ENCODE results near the gene OSMR. TPM values are rescaled to one million over a fixed set of nuclear protein-coding genes. Genes with fewer than 3 reads are reported as not detected.

OSMR gene
- total and polyA plus RNA-seq, 2 of the 13 experiments (the other 11 are each of a cell fraction or from before 2014, with no cell fraction given): 21.3 to 86.5 TPM

DNA sequence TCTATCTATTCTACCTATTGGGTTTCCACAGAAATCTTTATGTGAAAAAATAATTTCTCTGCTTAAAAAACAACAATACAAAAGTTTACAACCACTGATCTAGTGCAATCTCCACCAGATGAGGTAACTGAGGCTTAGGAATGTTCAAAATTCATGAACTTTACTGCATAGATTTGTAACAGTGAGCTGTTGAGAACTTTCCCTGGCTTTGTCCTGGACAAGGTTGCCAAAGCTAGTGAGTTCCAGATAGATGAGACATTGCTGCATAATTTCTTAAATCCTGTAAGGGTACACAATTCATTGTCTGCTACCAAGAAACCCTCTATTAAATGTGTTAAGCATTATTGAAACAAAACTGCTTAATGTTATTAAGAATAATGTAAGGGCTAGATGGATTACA lies 102.7 kb downstream of the OSMR start:
- CTCF ChIA-PET (ENCODE audit: low intra/inter-chr PET ratio, low total read pairs): no interaction called here
- FAIRE-seq (no peak), DNase-seq (ENCODE audit: low spot score) (no peak), ATAC-seq (no peak)
- no TSS peak for BruUV-seq (replicated peaks)
- Histone ChIP-seq H3K79me2 (ENCODE audit: insufficient read depth, low read length) (no peaks in the 10 kb centered on the region), H3K36me3 (replicated peaks in 1 of 2; ENCODE audit: control insufficient read depth in 1 of 2, insufficient read depth in 2 of 2, low read length in 2 of 2) (peaks cover 4 to 55% of the 10 kb centered on the region in 2 experiments; a peak in 4 of 5 replicates), H4K20me1 (ENCODE audit: insufficient read depth, low read length) (no peaks in the 10 kb centered on the region), H3K9me3 (ENCODE audit: low read length) (no peaks in the 10 kb centered on the region), H3K4me2 (ENCODE audit: low read depth, low read length) (no peak overlapping the region), H3K27me3 (ENCODE audit: control insufficient read depth in 1 of 2, insufficient read depth in 2 of 2, low read length in 2 of 2) (no peaks in the 10 kb centered on the region), H3K9ac (ENCODE audit: insufficient read depth, low read depth, low read length) (no peak overlapping the region), H3K4me1 (ENCODE audit: insufficient read depth, low read length) (no peaks in the 10 kb centered on the region), H3K4me3 (replicated peaks in 1 of 3; ENCODE audit: insufficient read depth in 1 of 3, low read depth in 2 of 3, low read length in 3 of 3) (no peak overlapping the region), H3K27ac (ENCODE audit: extremely low read length, insufficient read depth, low read length) (no peak overlapping the region), H2AFZ (ENCODE audit: low read length) (no peak overlapping the region)
- POLR2A ChIA-PET: no interaction called here
- in situ Hi-C loops (cut with HindIII; ENCODE audit: extremely low pct_ligation_motif_present, low pct_unique_long_range_greater_than_20kb) (no loop called here), intact Hi-C loops (cut with micrococcal nuclease; ENCODE audit: unreplicated experiment) (no loop called here)
- TF ChIP-seq MXI1 (IDR thresholded peaks at IDR 0.05; ENCODE audit: borderline replicate concordance, low read depth, low read length) (no peak), ZNF607 (CRISPR knock-in tag; IDR thresholded peaks at IDR 0.05; ENCODE audit: borderline replicate concordance) (no peak), ZMYM3 (CRISPR knock-in tag; IDR thresholded peaks at IDR 0.05) (no peak), RBAK (CRISPR knock-in tag; IDR thresholded peaks at IDR 0.05) (no peak), CEBPG (CRISPR knock-in tag; IDR thresholded peaks at IDR 0.05) (no peak)
- TF ChIP-seq, protein P1, sequence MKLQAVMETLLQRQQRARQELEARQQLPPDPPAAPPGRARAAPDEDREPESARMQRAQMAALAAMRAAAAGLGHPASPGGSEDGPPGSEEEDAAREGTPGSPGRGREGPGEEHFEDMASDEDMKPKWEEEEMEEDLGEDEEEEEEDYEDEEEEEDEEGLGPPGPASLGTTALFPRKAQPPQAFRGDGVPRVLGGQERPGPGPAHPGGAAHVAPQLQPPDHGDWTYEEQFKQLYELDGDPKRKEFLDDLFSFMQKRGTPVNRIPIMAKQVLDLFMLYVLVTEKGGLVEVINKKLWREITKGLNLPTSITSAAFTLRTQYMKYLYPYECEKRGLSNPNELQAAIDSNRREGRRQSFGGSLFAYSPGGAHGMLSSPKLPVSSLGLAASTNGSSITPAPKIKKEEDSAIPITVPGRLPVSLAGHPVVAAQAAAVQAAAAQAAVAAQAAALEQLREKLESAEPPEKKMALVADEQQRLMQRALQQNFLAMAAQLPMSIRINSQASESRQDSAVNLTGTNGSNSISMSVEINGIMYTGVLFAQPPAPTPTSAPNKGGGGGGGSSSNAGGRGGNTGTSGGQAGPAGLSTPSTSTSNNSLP (IDR thresholded peaks at IDR 0.05; ENCODE audit: low read depth, low read length): no peak
- TF ChIP-seq, protein P2, sequence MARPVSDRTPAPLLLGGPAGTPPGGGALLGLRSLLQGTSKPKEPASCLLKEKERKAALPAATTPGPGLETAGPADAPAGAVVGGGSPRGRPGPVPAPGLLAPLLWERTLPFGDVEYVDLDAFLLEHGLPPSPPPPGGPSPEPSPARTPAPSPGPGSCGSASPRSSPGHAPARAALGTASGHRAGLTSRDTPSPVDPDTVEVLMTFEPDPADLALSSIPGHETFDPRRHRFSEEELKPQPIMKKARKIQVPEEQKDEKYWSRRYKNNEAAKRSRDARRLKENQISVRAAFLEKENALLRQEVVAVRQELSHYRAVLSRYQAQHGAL (CRISPR knock-in tag; IDR thresholded peaks at IDR 0.05; ENCODE audit: not compliant biosample characterization): no peak
